K562 (cell line): ENCODE measurements around the gene ZNF318.
A peak's percentile ranks its signal among the peaks of the same experiment; 100 is the strongest.
"Not testable (repeated sequence)": the region's sequence is repeated elsewhere in the genome, so short reads cannot be mapped to it uniquely, and the experiment has no call there.

Experiments
- GABPA ChIP-seq: fragments of 200-800 bp; sonication (Bioruptor generic); conservative IDR thresholded peaks from 2 replicates; pipeline ENCODE4 v1.6.1; 2016; ENCODE audit warnings: low read depth, missing genetic modification characterization, missing compliant biosample characterization
- GABPB1 ChIP-seq: sonication (generic); formaldehyde crosslinking; IDR thresholded peaks from 2 replicates; pipeline ENCODE4 v1.8.0; 2022; ENCODE audit warnings: mild to moderate bottlenecking, missing genetic modification reagents
- IFI16 ChIP-seq: fragments of 250-450 bp; sonication (Bioruptor Pico); IDR thresholded peaks from 2 replicates; pipeline ENCODE4 v2.1.2; 2022; ENCODE audit warnings: mild to moderate bottlenecking, inconsistent platforms
- NR2C2 ChIP-seq, 2 experiments: fragments of 200-800 bp in 1 of 2; sonication (Bioruptor generic) in 1 of 2; sonication (generic) in 1 of 2; formaldehyde crosslinking in 1 of 2; IDR thresholded peaks; 2 replicates each; pipeline versions ENCODE4 v1.6.1 to v1.8.0; 2016 to 2022; ENCODE audit warnings: mild to moderate bottlenecking in 1 of 2, missing compliant biosample characterization in 1 of 2, missing genetic modification characterization in 1 of 2, missing genetic modification reagents in 1 of 2
- RAD21 ChIP-seq, 2 experiments: fragments of 250-450 bp in 1 of 2; fragments of 450-650 bp in 1 of 2; sonication (Bioruptor Pico) in 1 of 2; formaldehyde crosslinking in 1 of 2; IDR thresholded peaks in 1 of 2; conservative IDR thresholded peaks in 1 of 2; 2 replicates each; pipeline versions ENCODE4 v1.4.0 to v1.8.0; 2020 to 2022; ENCODE audit warnings: mild to moderate bottlenecking in 2 of 2, moderate library complexity in 1 of 2
- RUNX1 ChIP-seq: sonication (generic); IDR thresholded peaks from 2 replicates; pipeline ENCODE4 v1.6.1; 2016; ENCODE audit warnings: antibody characterized with exemption, low read depth
- ZFX ChIP-seq: sonication (generic); formaldehyde crosslinking; IDR thresholded peaks from 2 replicates; pipeline ENCODE4 v1.8.0; 2022; ENCODE audit warnings: mild to moderate bottlenecking, missing genetic modification reagents, moderate library complexity
- ZNF263 ChIP-seq: sonication (generic); formaldehyde crosslinking; IDR thresholded peaks from 2 replicates; pipeline ENCODE4 v1.8.0; 2022; ENCODE audit warnings: mild to moderate bottlenecking, missing genetic modification reagents, borderline replicate concordance
- TF ChIP-seq, protein P1 (sequence below): fragments of 250-450 bp; sonication (Bioruptor Pico); IDR thresholded peaks from 2 replicates; pipeline ENCODE4 v1.5.0; 2020; ENCODE audit warnings: mild to moderate bottlenecking, borderline replicate concordance
- TF ChIP-seq, protein P2 (sequence below): sonication (generic); formaldehyde crosslinking; IDR thresholded peaks from 2 replicates; pipeline ENCODE4 v1.8.1; 2023; ENCODE audit warnings: mild to moderate bottlenecking, missing genetic modification reagents
- TF ChIP-seq, protein P3 (sequence below): sonication (generic); formaldehyde crosslinking; IDR thresholded peaks from 2 replicates; pipeline ENCODE4 v1.9.0; 2022; ENCODE audit warnings: mild to moderate bottlenecking, missing genetic modification reagents
- TF ChIP-seq, protein P4 (sequence below): fragments of 450-650 bp; IDR thresholded peaks from 2 replicates; pipeline ENCODE4 v1.6.1; 2016; ENCODE audit warnings: antibody characterized with exemption

DNA sequence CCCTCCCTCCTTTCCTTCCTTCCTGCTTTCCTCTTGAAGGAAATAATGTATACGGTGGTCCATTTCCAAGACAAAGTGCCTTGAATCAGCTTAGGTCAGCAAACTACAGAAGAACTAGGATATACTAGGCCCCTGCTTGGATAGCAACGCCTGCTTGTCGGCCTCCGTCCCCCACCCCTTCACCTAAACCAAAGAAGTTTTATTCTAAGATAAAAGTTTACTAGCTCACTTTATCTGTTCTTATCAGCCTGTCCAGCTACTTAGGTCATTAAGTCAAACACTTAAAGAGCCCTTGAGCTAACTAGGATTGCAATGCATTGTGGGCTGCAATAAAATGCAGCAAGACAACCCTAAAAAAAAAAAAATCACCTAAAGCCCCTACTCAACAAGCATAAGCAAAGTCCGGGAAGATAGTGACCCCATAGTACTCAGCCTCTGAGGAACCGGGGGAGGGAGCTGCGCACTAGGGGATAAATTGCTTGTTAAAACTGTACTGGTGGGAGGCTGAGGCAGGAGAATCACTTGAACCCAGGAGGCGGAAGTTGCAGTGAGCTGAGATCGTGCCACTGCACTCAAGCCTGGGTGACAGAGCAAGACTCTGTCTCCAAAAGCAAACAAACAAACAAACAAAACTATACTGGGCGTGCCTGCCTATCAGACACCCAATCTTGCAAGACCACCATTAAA lies 21.4 kb upstream of the ZNF318 start:
- TF ChIP-seq, protein P1, sequence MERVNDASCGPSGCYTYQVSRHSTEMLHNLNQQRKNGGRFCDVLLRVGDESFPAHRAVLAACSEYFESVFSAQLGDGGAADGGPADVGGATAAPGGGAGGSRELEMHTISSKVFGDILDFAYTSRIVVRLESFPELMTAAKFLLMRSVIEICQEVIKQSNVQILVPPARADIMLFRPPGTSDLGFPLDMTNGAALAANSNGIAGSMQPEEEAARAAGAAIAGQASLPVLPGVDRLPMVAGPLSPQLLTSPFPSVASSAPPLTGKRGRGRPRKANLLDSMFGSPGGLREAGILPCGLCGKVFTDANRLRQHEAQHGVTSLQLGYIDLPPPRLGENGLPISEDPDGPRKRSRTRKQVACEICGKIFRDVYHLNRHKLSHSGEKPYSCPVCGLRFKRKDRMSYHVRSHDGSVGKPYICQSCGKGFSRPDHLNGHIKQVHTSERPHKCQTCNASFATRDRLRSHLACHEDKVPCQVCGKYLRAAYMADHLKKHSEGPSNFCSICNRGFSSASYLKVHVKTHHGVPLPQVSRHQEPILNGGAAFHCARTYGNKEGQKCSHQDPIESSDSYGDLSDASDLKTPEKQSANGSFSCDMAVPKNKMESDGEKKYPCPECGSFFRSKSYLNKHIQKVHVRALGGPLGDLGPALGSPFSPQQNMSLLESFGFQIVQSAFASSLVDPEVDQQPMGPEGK, result not testable (repeated sequence)
- peak; percentile 14; the same call in 1 of the 2 replicates for TF ChIP-seq GABPB1 (CRISPR knock-in tag)
- TF ChIP-seq RAD21 (CRISPR knock-in tag; conservative IDR thresholded peaks at IDR 0.05 in 1 of 2, IDR thresholded peaks at IDR 0.05 in 1 of 2); IFI16 (CRISPR knock-in tag); GABPA (tag); ZNF263 (CRISPR knock-in tag); NR2C2 (CRISPR knock-in tag; IDR thresholded peaks at IDR 0.05); NR2C2 (tag; IDR thresholded peaks at IDR 0.05); ZFX (CRISPR knock-in tag); RUNX1: not testable (repeated sequence)
- TF ChIP-seq, protein P2, sequence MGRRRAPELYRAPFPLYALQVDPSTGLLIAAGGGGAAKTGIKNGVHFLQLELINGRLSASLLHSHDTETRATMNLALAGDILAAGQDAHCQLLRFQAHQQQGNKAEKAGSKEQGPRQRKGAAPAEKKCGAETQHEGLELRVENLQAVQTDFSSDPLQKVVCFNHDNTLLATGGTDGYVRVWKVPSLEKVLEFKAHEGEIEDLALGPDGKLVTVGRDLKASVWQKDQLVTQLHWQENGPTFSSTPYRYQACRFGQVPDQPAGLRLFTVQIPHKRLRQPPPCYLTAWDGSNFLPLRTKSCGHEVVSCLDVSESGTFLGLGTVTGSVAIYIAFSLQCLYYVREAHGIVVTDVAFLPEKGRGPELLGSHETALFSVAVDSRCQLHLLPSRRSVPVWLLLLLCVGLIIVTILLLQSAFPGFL (CRISPR knock-in tag), result not testable (repeated sequence)
- TF ChIP-seq, protein P3, sequence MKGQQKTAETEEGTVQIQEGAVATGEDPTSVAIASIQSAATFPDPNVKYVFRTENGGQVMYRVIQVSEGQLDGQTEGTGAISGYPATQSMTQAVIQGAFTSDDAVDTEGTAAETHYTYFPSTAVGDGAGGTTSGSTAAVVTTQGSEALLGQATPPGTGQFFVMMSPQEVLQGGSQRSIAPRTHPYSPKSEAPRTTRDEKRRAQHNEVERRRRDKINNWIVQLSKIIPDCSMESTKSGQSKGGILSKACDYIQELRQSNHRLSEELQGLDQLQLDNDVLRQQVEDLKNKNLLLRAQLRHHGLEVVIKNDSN (CRISPR knock-in tag), result not testable (repeated sequence)
- TF ChIP-seq, protein P4, sequence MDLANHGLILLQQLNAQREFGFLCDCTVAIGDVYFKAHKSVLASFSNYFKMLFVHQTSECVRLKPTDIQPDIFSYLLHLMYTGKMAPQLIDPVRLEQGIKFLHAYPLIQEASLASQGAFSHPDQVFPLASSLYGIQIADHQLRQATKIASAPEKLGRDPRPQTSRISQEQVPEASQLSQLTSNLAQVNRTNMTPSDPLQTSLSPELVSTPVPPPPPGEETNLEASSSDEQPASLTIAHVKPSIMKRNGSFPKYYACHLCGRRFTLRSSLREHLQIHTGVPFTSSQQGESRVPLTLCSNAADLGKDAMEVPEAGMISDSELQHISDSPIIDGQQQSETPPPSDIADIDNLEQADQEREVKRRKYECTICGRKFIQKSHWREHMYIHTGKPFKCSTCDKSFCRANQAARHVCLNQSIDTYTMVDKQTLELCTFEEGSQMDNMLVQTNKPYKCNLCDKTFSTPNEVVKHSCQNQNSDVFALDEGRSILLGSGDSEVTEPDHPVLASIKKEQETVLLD, result not testable (repeated sequence)
